ENCODE data around the gene HMGCS2. TPM values are rescaled to one million over a fixed set of nuclear protein-coding genes. Genes with fewer than 3 reads are reported as not detected.

HMGCS2 gene
- total and polyA plus RNA-seq, 10 of the 15 experiments (the other 5 are each of a cell fraction or from before 2014, with no cell fraction given): 0.49 TPM; not detected in 9

DNA sequence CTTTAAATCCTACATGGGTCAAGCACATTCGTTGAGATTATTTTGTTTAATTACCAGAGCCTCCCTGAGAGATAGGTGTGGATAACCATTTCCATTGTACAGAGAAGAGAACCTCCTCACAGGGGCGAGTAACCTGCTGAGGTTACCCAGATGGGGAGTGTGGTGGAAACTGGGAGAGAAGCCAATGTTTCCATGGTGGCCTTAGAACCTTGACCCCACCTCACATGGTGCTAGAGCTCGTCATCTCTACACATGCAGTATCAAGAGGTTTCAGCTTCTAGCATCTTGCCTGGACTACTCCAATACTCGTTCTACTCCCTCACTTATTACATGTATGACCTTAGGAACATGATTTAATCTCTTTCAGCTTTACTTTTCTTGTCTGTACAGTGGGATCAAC, 37.8 kb upstream of the HMGCS2 start:
- H3K4me3 ChIP-seq: no peak overlapping the region
- RAD21 ChIA-PET (ENCODE audit: unreplicated experiment): no interaction called here
- no peak for FAIRE-seq
- no peaks in the 10 kb centered on the region for H3K4me1 ChIP-seq (ENCODE audit: control insufficient read depth, insufficient read depth, low read length)
- intact Hi-C loops (cut with micrococcal nuclease; ENCODE audit: unreplicated experiment) (no loop called here), in situ Hi-C loops (cut with MboI) (loop anchor here (5.0 kb wide), 1 partner anchor 34 kb away; no protein-coding TSS in a partner anchor)
- SMC1A ChIA-PET (ENCODE audit: uncharacterized antibody, unreplicated experiment): no interaction called here
- no peaks in the 10 kb centered on the region for H3K79me2 ChIP-seq (ENCODE audit: control insufficient read depth, insufficient read depth, low read length)
- H3K27me3 ChIP-seq (replicated peaks in 1 of 2; ENCODE audit: control insufficient read depth in 2 of 2, insufficient read depth in 2 of 2, low read length in 1 of 2): no peaks in the 10 kb centered on the region; a peak in 1 of 4 replicates
- no peaks in the 10 kb centered on the region for H4K20me1 ChIP-seq (ENCODE audit: control insufficient read depth, insufficient read depth)
- CTCF ChIA-PET: interaction anchor here (0.6 to 1.0 kb wide), 4 partner anchors 9 to 519 kb away, joined by 3 read pairs; no protein-coding TSS in a partner anchor
- BruUV-seq (replicated peaks): no TSS peak
- no peaks in the 10 kb centered on the region for H3K36me3 ChIP-seq (ENCODE audit: control insufficient read depth in 2 of 2, insufficient read depth in 2 of 2, low read length in 1 of 2)
- 3% methylated on average over 4 of the region's 4 CpGs for WGBS (ENCODE audit: insufficient coverage, insufficient replicate concordance, low lambda C conversion rate, missing lambda C conversion rate)
- no peak for DNase-seq (ENCODE audit: low read depth, low spot score)
- POLR2A ChIA-PET: no interaction called here
- no peak overlapping the region for H2AFZ ChIP-seq (ENCODE audit: control insufficient read depth, low read depth, low read length)
- no peak overlapping the region for H3K9ac ChIP-seq (ENCODE audit: control insufficient read depth, insufficient read depth, low read length)
- TF ChIP-seq BCL3 (IDR thresholded peaks at IDR 0.05; ENCODE audit: borderline replicate concordance, insufficient read depth, low read depth, low read length, poor library complexity, severe bottlenecking) (no peak), EP300 (IDR thresholded peaks at IDR 0.05; ENCODE audit: borderline replicate concordance in 1 of 2, control insufficient read depth in 1 of 2, low read depth in 2 of 2, low read length in 2 of 2) (no peak), CBX3 (IDR thresholded peaks at IDR 0.05; ENCODE audit: borderline replicate concordance, low read depth) (no peak), TCF7 (IDR thresholded peaks at IDR 0.05; ENCODE audit: borderline replicate concordance) (no peak), TCF12 (IDR thresholded peaks at IDR 0.05; ENCODE audit: low read depth, low read length) (no peak), CBFB (IDR thresholded peaks at IDR 0.05; ENCODE audit: low read depth) (no peak), EZH2 (IDR thresholded peaks at IDR 0.05; ENCODE audit: borderline replicate concordance, control insufficient read depth, low read depth, low read length) (no peak), CHD4 (IDR thresholded peaks at IDR 0.05) (no peak), EED (IDR thresholded peaks at IDR 0.05; ENCODE audit: low read depth) (no peak), NRF1 (conservative IDR thresholded peaks at IDR 0.05; ENCODE audit: low read depth, low read length) (no peak), BHLHE40 (IDR thresholded peaks at IDR 0.05; ENCODE audit: borderline replicate concordance in 1 of 2, low read depth in 2 of 2, low read length in 1 of 2) (no peak), IKZF1 (conservative IDR thresholded peaks at IDR 0.05) (no peak), STAT3 (IDR thresholded peaks at IDR 0.05; ENCODE audit: low read depth, low read length) (no peak), ZNF24 (IDR thresholded peaks at IDR 0.05) (no peak), ESRRA (IDR thresholded peaks at IDR 0.05; ENCODE audit: low read length) (no peak), DPF2 (IDR thresholded peaks at IDR 0.05) (no peak)
- TF ChIP-seq, protein P1, sequence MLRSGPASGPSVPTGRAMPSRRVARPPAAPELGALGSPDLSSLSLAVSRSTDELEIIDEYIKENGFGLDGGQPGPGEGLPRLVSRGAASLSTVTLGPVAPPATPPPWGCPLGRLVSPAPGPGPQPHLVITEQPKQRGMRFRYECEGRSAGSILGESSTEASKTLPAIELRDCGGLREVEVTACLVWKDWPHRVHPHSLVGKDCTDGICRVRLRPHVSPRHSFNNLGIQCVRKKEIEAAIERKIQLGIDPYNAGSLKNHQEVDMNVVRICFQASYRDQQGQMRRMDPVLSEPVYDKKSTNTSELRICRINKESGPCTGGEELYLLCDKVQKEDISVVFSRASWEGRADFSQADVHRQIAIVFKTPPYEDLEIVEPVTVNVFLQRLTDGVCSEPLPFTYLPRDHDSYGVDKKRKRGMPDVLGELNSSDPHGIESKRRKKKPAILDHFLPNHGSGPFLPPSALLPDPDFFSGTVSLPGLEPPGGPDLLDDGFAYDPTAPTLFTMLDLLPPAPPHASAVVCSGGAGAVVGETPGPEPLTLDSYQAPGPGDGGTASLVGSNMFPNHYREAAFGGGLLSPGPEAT (IDR thresholded peaks at IDR 0.05; ENCODE audit: low read depth): no peak
- H3K9me3 ChIP-seq (replicated peaks; ENCODE audit: control insufficient read depth, insufficient read depth, low read length): no peaks in the 10 kb centered on the region
- H3K27ac ChIP-seq (ENCODE audit: control insufficient read depth, insufficient read depth): no peak overlapping the region
- no peak for ATAC-seq
- H3K4me2 ChIP-seq (ENCODE audit: control insufficient read depth, insufficient read depth): no peak overlapping the region
